GM12878 (cell line): ENCODE data around the gene IGF1R. TPM values are rescaled to one million over a fixed set of nuclear protein-coding genes. Genes with fewer than 3 reads are reported as not detected.

Experiments
- ATAC-seq: fragments of 200-7000 bp; cut with Tn5 transposase; 3 replicates; pipeline ENCODE4 v1.9.1; 2020; ENCODE audit warnings: mild to moderate bottlenecking, moderate library complexity
- BruUV-seq: library from RNA; stranded (reverse); fragments of 400-500 nt; replicated peaks from 2 replicates; lab custom pipeline; 2021; lab: Mats Ljungman, UMichigan
- CTCF ChIA-PET: fragments of 300-600 bp; sonication (Branson Sonifier 250); formaldehyde crosslinking; extraction: SDS; loops from one replicate; lab custom pipeline; 2021; ENCODE audit warnings: inconsistent platforms; lab: Yijun Ruan, JAX
- POLR2A ChIA-PET: fragments of 350-600 bp; formaldehyde crosslinking; extraction: SDS; loops from one replicate; lab custom pipeline; 2021; ENCODE audit warnings: inconsistent platforms; lab: Charles Lee
- RAD21 ChIA-PET: fragments of 300-600 bp; sonication (Branson Sonifier 250); formaldehyde crosslinking; loops from one replicate; lab custom pipeline; 2023; ENCODE audit warnings: antibody characterized with exemption; ENCODE audit not compliant: unreplicated experiment; lab: Charles Lee
- SMC1A ChIA-PET: fragments of 300-600 bp; sonication (Branson Sonifier 250); formaldehyde crosslinking; loops from one replicate; lab custom pipeline; 2023; ENCODE audit not compliant: unreplicated experiment, uncharacterized antibody; lab: Charles Lee
- DNase-seq: peaks from one replicate; pipeline ENCODE4 v3.0.0-alpha.2; 2011; ENCODE audit warnings: low read depth, low spot score
- FAIRE-seq: peaks from 3 replicates; lab custom pipeline; 2011; peaks lifted over from hg19 to GRCh38; lab: Jason Lieb, UNC
- H2AFZ ChIP-seq: 2 replicates; pipeline ENCODE4 v1.6.0; 2011; ENCODE audit warnings: low read depth, low read length, control low read depth; ENCODE audit not compliant: control insufficient read depth
- H3K27ac ChIP-seq: 2 replicates; pipeline ENCODE4 v1.5.1; 2011; ENCODE audit warnings: control low read depth; ENCODE audit not compliant: control insufficient read depth, insufficient read depth
- H3K27me3 ChIP-seq, 2 experiments: replicated peaks in 1 of 2; 2 replicates each; pipeline versions ENCODE4 v1.6.0 to v1.6.1; 2011; ENCODE audit warnings: low read length in 1 of 2; ENCODE audit not compliant: control insufficient read depth in 2 of 2, insufficient read depth in 2 of 2
- H3K36me3 ChIP-seq, 2 experiments: 2 replicates each; pipeline ENCODE4 v1.5.1; 2011; ENCODE audit warnings: low read length in 1 of 2; ENCODE audit not compliant: control insufficient read depth in 2 of 2, insufficient read depth in 2 of 2
- H3K4me1 ChIP-seq: 2 replicates; pipeline ENCODE4 v1.6.1; 2011; ENCODE audit warnings: mild to moderate bottlenecking, low read length, moderate library complexity, mixed read lengths; ENCODE audit not compliant: control insufficient read depth, insufficient read depth
- H3K4me2 ChIP-seq: 2 replicates; pipeline ENCODE4 v1.6.0; 2011; ENCODE audit warnings: control low read depth; ENCODE audit not compliant: control insufficient read depth, insufficient read depth
- H3K4me3 ChIP-seq: fragments of 200-600 bp; sonication (generic); 2 replicates; pipeline ENCODE4 v1.5.1; 2016
- H3K79me2 ChIP-seq: 2 replicates; pipeline ENCODE4 v1.6.0; 2011; ENCODE audit warnings: low read length; ENCODE audit not compliant: control insufficient read depth, insufficient read depth
- H3K9ac ChIP-seq: 2 replicates; pipeline ENCODE4 v1.8.0; 2011; ENCODE audit warnings: low read length, control low read depth, mixed read lengths; ENCODE audit not compliant: control insufficient read depth, insufficient read depth
- H3K9me3 ChIP-seq: replicated peaks from 3 replicates; pipeline ENCODE4 v1.5.1; 2011; ENCODE audit warnings: mild to moderate bottlenecking, low read length; ENCODE audit not compliant: control insufficient read depth, insufficient read depth
- H4K20me1 ChIP-seq: 2 replicates; pipeline ENCODE4 v1.6.0; 2011; ENCODE audit not compliant: control insufficient read depth, insufficient read depth
- ATF7 ChIP-seq: fragments of 450-650 bp; IDR thresholded peaks from 2 replicates; pipeline ENCODE4 v1.6.1; 2016; ENCODE audit warnings: low read depth, mild to moderate bottlenecking
- EED ChIP-seq: sonication (generic); IDR thresholded peaks from 2 replicates; pipeline ENCODE4 v1.6.1; 2016; ENCODE audit warnings: antibody characterized with exemption, low read depth
- IKZF1 ChIP-seq: fragments of 450-650 bp; conservative IDR thresholded peaks from 2 replicates; pipeline ENCODE4 v1.6.1; 2017; ENCODE audit warnings: antibody characterized with exemption, mild to moderate bottlenecking
- IRF4 ChIP-seq: IDR thresholded peaks from 2 replicates; pipeline ENCODE4 v1.6.1; 2011; ENCODE audit warnings: low read depth, low read length
- MEF2B ChIP-seq: fragments of 450-650 bp; IDR thresholded peaks from 2 replicates; pipeline ENCODE4 v1.6.1; 2018; ENCODE audit warnings: mild to moderate bottlenecking, moderate library complexity; ENCODE audit not compliant: partially characterized antibody, poor library complexity, severe bottlenecking
- RAD51 ChIP-seq: fragments of 450-650 bp; IDR thresholded peaks from 2 replicates; pipeline ENCODE4 v1.6.1; 2016; ENCODE audit warnings: moderate library complexity, mild to moderate bottlenecking, inconsistent platforms
- RCOR1 ChIP-seq: conservative IDR thresholded peaks from 2 replicates; pipeline ENCODE4 v1.6.1; 2012; ENCODE audit warnings: low read depth, low read length, improper control_type of control experiment
- RFX5 ChIP-seq: IDR thresholded peaks from 2 replicates; pipeline ENCODE4 v1.6.1; 2011; ENCODE audit warnings: low read depth, low read length, improper control_type of control experiment
- SKIL ChIP-seq: fragments of 450-650 bp; IDR thresholded peaks from 2 replicates; pipeline ENCODE4 v1.6.1; 2017; ENCODE audit warnings: mild to moderate bottlenecking, low read depth, inconsistent platforms; ENCODE audit not compliant: poor library complexity, severe bottlenecking
- STAT1 ChIP-seq: fragments of 450-650 bp; conservative IDR thresholded peaks from 2 replicates; pipeline ENCODE4 v1.6.1; 2014; ENCODE audit warnings: antibody characterized with exemption, mild to moderate bottlenecking
- TCF7 ChIP-seq: IDR thresholded peaks from 2 replicates; pipeline ENCODE4 v1.6.1; 2014; ENCODE audit warnings: antibody characterized with exemption, borderline replicate concordance
- USF1 ChIP-seq: IDR thresholded peaks from 2 replicates; pipeline ENCODE4 v1.6.1; 2011; ENCODE audit warnings: borderline replicate concordance, low read depth, mild to moderate bottlenecking, moderate library complexity, mixed read lengths, low read length; ENCODE audit not compliant: insufficient read depth; ENCODE audit errors: extremely low read length
- YBX1 ChIP-seq: fragments of 450-650 bp; IDR thresholded peaks from 2 replicates; pipeline ENCODE4 v1.6.1; 2016; ENCODE audit warnings: antibody characterized with exemption
- ZBTB11 ChIP-seq: fragments of 450-650 bp; formaldehyde crosslinking; IDR thresholded peaks from 2 replicates; pipeline ENCODE4 v1.5.0; 2022; ENCODE audit warnings: mild to moderate bottlenecking, missing genetic modification characterization
- ZNF24 ChIP-seq: fragments of 450-650 bp; IDR thresholded peaks from 2 replicates; pipeline ENCODE4 v1.6.1; 2017; ENCODE audit warnings: antibody characterized with exemption, mild to moderate bottlenecking
- WGBS: methylation state at CpG from one replicate; pipeline ENCODE4 v1.1.6; 2016; ENCODE audit warnings: low lambda C conversion rate; ENCODE audit not compliant: insufficient replicate concordance, insufficient coverage; ENCODE audit errors: missing lambda C conversion rate; 5-methylcytosine and 5-hydroxymethylcytosine counted together
- in situ Hi-C: fragments of 300-500 bp; cut with MboI; formaldehyde crosslinking; loops from 9 replicates; pipeline ENCODE4 v1.14.3; 2018; ENCODE audit warnings: mixed read lengths
- intact Hi-C: fragments of 100-400 bp; cut with micrococcal nuclease; formaldehyde crosslinking; loops from one replicate; pipeline ENCODE4 v1.14.2; 2022; ENCODE audit not compliant: unreplicated experiment
- polyA plus RNA-seq, 11 experiments: library from polyadenylated mRNA; depleted of rRNA in 4 of 11; unstranded in 6 of 11; stranded (reverse) in 5 of 11; fragments of >200 nt; fragmentation: Nextera tagmentation in 4 of 11; fragmentation: Illumina TruSeq in 1 of 11; extraction: Ambion mirVana in 4 of 11; extraction: Trizol in 1 of 11; gene quantifications; 1 replicate in 1 of 11; 2 replicates in 10 of 11; pipeline versions ENCODE4 v1.2.1 to v1.2.3, GENCODE V29; 2011 to 2016; ENCODE audit warnings: inconsistent platforms in 2 of 11, missing spikeins in 2 of 11, low read depth in 1 of 11
- total RNA-seq, 4 experiments: library from RNA; depleted of rRNA in 3 of 4; stranded (reverse); fragments of >200 nt in 3 of 4; fragmentation: Illumina TruSeq in 1 of 4; extraction: Trizol in 1 of 4; gene quantifications; 2 replicates each; pipeline versions ENCODE4 v1.2.1 to v1.2.3, GENCODE V29; 2013 to 2021

The IGF1R gene
- total and polyA plus RNA-seq, 10 of the 15 experiments (the other 5 are each of a cell fraction or from before 2014, with no cell fraction given) = 0.03 to 2.7 (median 0.66) TPM

- TF ChIP-seq MEF2B = no peak
- no peak for TF ChIP-seq EED
- TF ChIP-seq RAD51 = no peak
- TF ChIP-seq, all 136 proteins: peak for 0
These were observed 107.4 kb downstream of the IGF1R start (continued) for GRCh38 chr15:98755781-98756180.

GRCh38 chr15:98758224-98758623 lies 109.9 kb downstream of the IGF1R start:
- SMC1A ChIA-PET = no interaction called here
- DNase-seq = no peak
- Histone ChIP-seq H3K4me3 (no peak overlapping the region), H3K36me3 (no peaks in the 10 kb centered on the region), H2AFZ (no peak overlapping the region), H3K9ac (no peak overlapping the region), H4K20me1 (no peaks in the 10 kb centered on the region), H3K4me2 (no peak overlapping the region), H3K9me3 (no peaks in the 10 kb centered on the region), H3K79me2 (no peaks in the 10 kb centered on the region), H3K4me1 (no peaks in the 10 kb centered on the region), H3K27me3 (no peaks in the 10 kb centered on the region), H3K27ac (no peak overlapping the region)
- CTCF ChIA-PET = no interaction called here
- POLR2A ChIA-PET = no interaction called here
- RAD21 ChIA-PET = no interaction called here
- no peak for ATAC-seq
- in situ Hi-C loops = no loop called here
- FAIRE-seq = no peak
- no TSS peak for BruUV-seq
- intact Hi-C loops = no loop called here
- 24% methylated on average over 8 of the region's 8 CpGs for WGBS
- no peak for TF ChIP-seq IKZF1
- TF ChIP-seq RFX5 = no peak
- no peak for TF ChIP-seq TCF7
- TF ChIP-seq SKIL = no peak
- no peak for TF ChIP-seq RCOR1
- TF ChIP-seq ZNF24 = no peak
- no peak for TF ChIP-seq YBX1
- TF ChIP-seq ZBTB11 (CRISPR knock-in tag) = no peak
- TF ChIP-seq IRF4 = no peak
- TF ChIP-seq STAT1 = no peak
- no peak for TF ChIP-seq ATF7
- no peak for TF ChIP-seq USF1
